PC-3 (cell line): Measurements from ENCODE around the gene TNFSF13. TPM values are rescaled to one million over a fixed set of nuclear protein-coding genes. Genes with fewer than 3 reads are reported as not detected.

Experiments
- ATAC-seq: fragments of 200-7000 bp; cut with Tn5 transposase; 2 replicates; pipeline ENCODE4 v1.9.1; 2020; ENCODE audit warnings: mild to moderate bottlenecking, moderate library complexity
- BruUV-seq: library from RNA; stranded (reverse); fragments of 400-500 nt; replicated peaks from 2 replicates; lab custom pipeline; 2021; lab: Mats Ljungman, UMichigan
- CTCF ChIA-PET: fragments of 300-600 bp; sonication (Branson Sonifier 250); formaldehyde crosslinking; loops from one replicate; lab custom pipeline; 2022; ENCODE audit warnings: antibody characterized with exemption; lab: Charles Lee
- POLR2A ChIA-PET: fragments of 300-600 bp; sonication (Branson Sonifier 250); formaldehyde crosslinking; loops from one replicate; lab custom pipeline; 2022; ENCODE audit warnings: antibody characterized with exemption; ENCODE audit not compliant: unreplicated experiment; lab: Charles Lee
- DNase-seq: peaks from one replicate; pipeline ENCODE4 v3.0.0-alpha.2; 2015
- H2AFZ ChIP-seq: fragments of 300-600 bp; sonication (generic); 2 replicates; pipeline ENCODE4 v1.6.0; 2016; ENCODE audit warnings: antibody characterized with exemption, low read length
- H3F3A ChIP-seq: fragments of 300-600 bp; sonication (generic); one replicate; pipeline ENCODE4 v1.6.0; 2017; ENCODE audit warnings: antibody characterized with exemption, low read length, control low read depth, mild to moderate bottlenecking; ENCODE audit not compliant: unreplicated experiment
- H3K27ac ChIP-seq: fragments of 300-600 bp; sonication (generic); 2 replicates; pipeline ENCODE4 v1.5.1; 2016; ENCODE audit warnings: mild to moderate bottlenecking, low read length
- H3K27me3 ChIP-seq: fragments of 300-600 bp; sonication (generic); 2 replicates; pipeline ENCODE4 v1.6.1; 2016; ENCODE audit warnings: low read length, mixed read lengths
- H3K36me3 ChIP-seq: fragments of 300-600 bp; sonication (generic); 2 replicates; pipeline ENCODE4 v1.6.1; 2016; ENCODE audit warnings: low read depth, mixed run types, low read length, mixed read lengths
- H3K4me1 ChIP-seq: fragments of 300-600 bp; sonication (generic); 2 replicates; pipeline ENCODE4 v1.5.1; 2016; ENCODE audit warnings: low read length; ENCODE audit not compliant: insufficient read depth
- H3K4me2 ChIP-seq: fragments of 300-600 bp; sonication (generic); 2 replicates; pipeline ENCODE4 v1.6.0; 2016; ENCODE audit warnings: low read length
- H3K4me3 ChIP-seq: fragments of 300-600 bp; sonication (generic); 2 replicates; pipeline ENCODE4 v1.5.1; 2016; ENCODE audit warnings: mild to moderate bottlenecking, low read length, mixed read lengths
- H3K79me2 ChIP-seq: fragments of 300-600 bp; sonication (generic); 2 replicates; pipeline ENCODE4 v1.6.1; 2017; ENCODE audit warnings: low read length, mixed read lengths
- H3K9ac ChIP-seq: fragments of 300-600 bp; sonication (generic); 2 replicates; pipeline ENCODE4 v1.6.0; 2016; ENCODE audit warnings: mild to moderate bottlenecking, low read length
- H3K9me2 ChIP-seq: fragments of 300-600 bp; sonication (generic); replicated peaks from 2 replicates; pipeline ENCODE4 v1.6.1; 2016; ENCODE audit warnings: mixed run types, low read length, mixed read lengths
- H3K9me3 ChIP-seq: fragments of 300-600 bp; sonication (generic); 2 replicates; pipeline ENCODE4 v1.6.1; 2016; ENCODE audit warnings: low read length, mixed read lengths
- H4K20me1 ChIP-seq: fragments of 300-600 bp; sonication (generic); 2 replicates; pipeline ENCODE4 v1.6.1; 2016; ENCODE audit warnings: low read length, mixed read lengths
- EZH2 ChIP-seq: fragments of 300-600 bp; sonication (generic); IDR thresholded peaks from one replicate; pipeline ENCODE4 v1.6.1; 2017; ENCODE audit warnings: antibody characterized with exemption, mild to moderate bottlenecking, low read length; ENCODE audit not compliant: unreplicated experiment
- EZH2phosphoT487 ChIP-seq: fragments of 300-600 bp; sonication (generic); IDR thresholded peaks from 2 replicates; pipeline ENCODE4 v1.6.1; 2018; ENCODE audit warnings: mild to moderate bottlenecking, antibody characterized with exemption, low read length, borderline replicate concordance
- intact Hi-C: fragments of 100-400 bp; cut with micrococcal nuclease; formaldehyde crosslinking; loops from 2 replicates; pipeline ENCODE4 v1.9.0; 2023
- total RNA-seq: library from RNA; depleted of rRNA; stranded (reverse); fragments of >200 nt; gene quantifications from 2 replicates; pipeline ENCODE4 v1.2.3, GENCODE V29; 2014
- TF ChIP-seq, protein P1 (sequence below): fragments of 300-600 bp; sonication (generic); conservative IDR thresholded peaks from 2 replicates; pipeline ENCODE4 v1.5.1; 2017; ENCODE audit warnings: antibody characterized with exemption, low read depth, mild to moderate bottlenecking, low read length

TNFSF13 gene
- total RNA-seq, 1 experiment from 2014 or later = 3.6 TPM

DNA sequence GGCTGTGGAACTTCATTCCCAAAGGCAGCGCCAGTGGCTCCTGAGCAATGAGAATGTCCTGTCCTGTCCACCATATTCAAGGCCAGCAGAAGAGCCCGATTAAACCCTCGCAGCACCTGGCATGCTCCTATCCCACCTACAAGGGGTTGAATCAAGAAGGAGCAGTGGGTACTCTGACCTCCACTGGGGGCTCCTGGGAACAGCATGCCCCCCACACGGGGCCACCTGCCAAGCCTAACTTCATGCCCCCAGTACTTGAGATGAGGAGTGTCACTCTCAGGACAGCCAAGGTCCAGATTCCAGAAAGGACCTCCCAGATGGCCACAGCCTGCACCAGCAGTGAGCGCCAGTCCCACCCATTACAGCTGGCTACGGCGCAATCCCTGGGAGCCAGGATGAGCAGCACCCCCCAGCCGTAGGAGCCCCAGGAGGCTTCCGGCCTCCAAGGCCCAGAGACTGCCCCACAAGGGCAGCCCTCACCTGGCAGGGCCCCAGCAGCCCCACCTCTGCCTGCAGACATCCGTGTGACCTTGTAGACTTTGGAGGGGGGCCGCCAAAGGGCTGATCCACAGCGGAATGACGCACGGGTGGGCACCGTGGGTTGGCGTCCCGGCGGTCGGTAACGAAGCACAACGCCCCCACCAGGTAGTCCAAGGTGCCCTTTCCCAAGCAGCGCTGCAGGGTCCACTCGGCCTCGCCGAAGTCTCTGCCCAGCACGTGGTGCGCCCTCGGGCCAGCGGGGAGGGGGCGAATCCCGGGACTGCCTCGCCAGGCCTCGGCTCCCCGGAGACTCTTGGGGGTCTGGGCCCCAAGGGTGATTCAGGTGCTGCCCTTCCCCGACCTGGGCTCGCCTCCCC lies 24.1 kb downstream of the TNFSF13 start:
- no peak for DNase-seq
- intact Hi-C loops = no loop called here
- Histone ChIP-seq H3K79me2 (peaks cover 44% of the 10 kb centered on the region), H3K9ac (peak overlapping the region; percentile 96), H3K4me3 (no peak overlapping the region), H2AFZ (no peak overlapping the region), H3K27me3 (no peaks in the 10 kb centered on the region), H3K36me3 (peaks cover 4% of the 10 kb centered on the region; the same call in 1 of the 2 replicates), H3K4me2 (peak overlapping the region; percentile 90; the same call in 1 of the 2 replicates), H3F3A (peaks cover 9% of the 10 kb centered on the region), H4K20me1 (peaks cover 4% of the 10 kb centered on the region), H3K9me3 (no peaks in the 10 kb centered on the region), H3K4me1 (peaks cover 42% of the 10 kb centered on the region), H3K9me2 (no peaks in the 10 kb centered on the region), H3K27ac (peak overlapping the region; percentile 90)
- CTCF ChIA-PET = interaction anchor here (1.1 kb wide), 1 partner anchor 23 kb away, joined by 3 read pairs; no protein-coding TSS in a partner anchor
- no peak for ATAC-seq
- POLR2A ChIA-PET = interaction anchor here (0.5 kb wide), 1 partner anchor 140 kb away, joined by 3 read pairs; no protein-coding TSS in a partner anchor
- no peak for TF ChIP-seq EZH2
- no peak for TF ChIP-seq EZH2phosphoT487
- TF ChIP-seq, protein P1, sequence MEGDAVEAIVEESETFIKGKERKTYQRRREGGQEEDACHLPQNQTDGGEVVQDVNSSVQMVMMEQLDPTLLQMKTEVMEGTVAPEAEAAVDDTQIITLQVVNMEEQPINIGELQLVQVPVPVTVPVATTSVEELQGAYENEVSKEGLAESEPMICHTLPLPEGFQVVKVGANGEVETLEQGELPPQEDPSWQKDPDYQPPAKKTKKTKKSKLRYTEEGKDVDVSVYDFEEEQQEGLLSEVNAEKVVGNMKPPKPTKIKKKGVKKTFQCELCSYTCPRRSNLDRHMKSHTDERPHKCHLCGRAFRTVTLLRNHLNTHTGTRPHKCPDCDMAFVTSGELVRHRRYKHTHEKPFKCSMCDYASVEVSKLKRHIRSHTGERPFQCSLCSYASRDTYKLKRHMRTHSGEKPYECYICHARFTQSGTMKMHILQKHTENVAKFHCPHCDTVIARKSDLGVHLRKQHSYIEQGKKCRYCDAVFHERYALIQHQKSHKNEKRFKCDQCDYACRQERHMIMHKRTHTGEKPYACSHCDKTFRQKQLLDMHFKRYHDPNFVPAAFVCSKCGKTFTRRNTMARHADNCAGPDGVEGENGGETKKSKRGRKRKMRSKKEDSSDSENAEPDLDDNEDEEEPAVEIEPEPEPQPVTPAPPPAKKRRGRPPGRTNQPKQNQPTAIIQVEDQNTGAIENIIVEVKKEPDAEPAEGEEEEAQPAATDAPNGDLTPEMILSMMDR = no peak
- no TSS peak for BruUV-seq

DNA sequence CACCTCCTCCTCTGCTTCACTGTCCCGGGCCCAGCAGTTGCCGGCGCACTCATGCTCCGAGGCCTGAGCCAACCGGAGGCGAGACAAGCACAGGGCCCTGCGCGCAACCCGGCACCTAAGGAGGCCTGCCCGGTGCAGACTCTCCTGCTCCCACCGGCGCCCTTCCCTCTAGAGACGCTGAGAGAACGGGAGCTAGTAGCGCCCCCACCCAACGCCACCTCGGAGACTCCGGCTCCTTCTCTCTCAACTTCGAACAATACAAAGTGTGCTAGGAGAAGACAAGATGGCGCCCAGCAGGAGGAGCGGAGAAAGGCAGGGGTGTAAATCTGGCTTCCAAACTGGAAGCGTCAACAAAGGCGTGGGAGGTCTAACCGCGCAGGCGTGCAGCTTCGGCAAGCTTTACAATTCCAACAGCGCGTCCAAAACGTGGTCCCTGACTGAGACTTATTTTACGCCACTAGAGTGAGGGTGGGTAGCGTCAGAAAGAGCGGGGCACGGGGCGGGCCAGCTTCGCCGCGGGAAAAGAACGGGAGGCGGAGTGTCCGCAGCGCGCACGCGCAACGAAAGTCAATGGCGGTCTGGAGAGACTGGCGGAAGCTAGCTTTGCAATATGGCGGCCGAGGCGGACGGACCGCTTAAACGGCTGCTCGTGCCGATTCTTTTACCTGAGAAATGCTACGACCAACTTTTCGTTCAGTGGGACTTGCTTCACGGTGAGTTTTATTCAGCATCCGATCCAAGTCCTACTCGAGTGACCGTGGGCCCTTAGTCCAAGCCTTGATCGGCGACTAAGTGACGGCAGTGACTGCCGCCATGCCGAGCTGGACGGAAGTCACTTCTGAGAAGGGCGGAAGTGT lies 24.9 kb downstream of the TNFSF13 start, which contains the start of gene MPDU1:
Gene MPDU1, plus strand, starts transcription at position 600 of the 857 bp plus-strand sequence. Its CDS starts 11 bp downstream, at position 611.
- no peaks in the 10 kb centered on the region; the same call in 1 of the 2 replicates for H4K20me1 ChIP-seq
- ChIA-PET CTCF (interaction anchor here (1.1 kb wide), 1 partner anchor 24 kb away, joined by 3 read pairs; no protein-coding TSS in a partner anchor), POLR2A (interaction anchor here (0.5 to 1.0 kb wide), 4 partner anchors 32 to 627 kb away, joined by 3 to 4 read pairs (median 4); no protein-coding TSS in a partner anchor)
- ATAC-seq (peak; percentile 46), DNase-seq (peak; percentile 91)
- peaks cover 6% of the 10 kb centered on the region for H3F3A ChIP-seq
- H3K4me1 ChIP-seq = peaks cover 46% of the 10 kb centered on the region
- peak within 1 kb of the TSS; percentile 81 for H3K4me3 ChIP-seq
- peak within 1 kb of the TSS; percentile 71 for H2AFZ ChIP-seq
- H3K27ac ChIP-seq = peak within 1 kb of the TSS; percentile 90
- no peaks in the 10 kb centered on the region for H3K36me3 ChIP-seq
- H3K4me2 ChIP-seq = peak within 1 kb of the TSS; percentile 90
- no peaks in the 10 kb centered on the region for H3K9me3 ChIP-seq
- peaks cover 48% of the 10 kb centered on the region for H3K79me2 ChIP-seq
- intact Hi-C loops = no loop called here
- no peaks in the 10 kb centered on the region for H3K27me3 ChIP-seq
- H3K9ac ChIP-seq = peak within 1 kb of the TSS; percentile 96
- no peaks in the 10 kb centered on the region for H3K9me2 ChIP-seq
- BruUV-seq = TSS peak; percentile 71
- TF ChIP-seq EZH2 (no peak), EZH2phosphoT487 (no peak)
- TF ChIP-seq, protein P1 = no peak
